NCI-H82 treated with DMSO at 0.1 percent for 48 hours (cell line): ENCODE data around the gene MXD4.
A peak's percentile ranks its signal among the peaks of the same experiment; 100 is the strongest.
"Not testable (repeated sequence)": the region's sequence is repeated elsewhere in the genome, so short reads cannot be mapped to it uniquely, and the experiment has no call there.

Experiments used
- DNase-seq: peaks from one replicate; lab custom pipeline; 2025; ENCODE audit not compliant: unreplicated experiment; lab: John Stamatoyannopoulos, UW

Gene MXD4

GRCh38 chr4:2241003-2241402 is 20.9 kb downstream of the MXD4 start:
- DNase-seq, result no peak

- no peak for DNase-seq
These were observed 24.8 kb downstream of the MXD4 start for GRCh38 chr4:2236944-2237666.

GRCh38 chr4:2231082-2231481 is 30.8 kb downstream of the MXD4 start:
- DNase-seq, result no peak

GRCh38 chr4:2226261-2226660 is 35.6 kb downstream of the MXD4 start:
- no peak for DNase-seq

- no peak for DNase-seq
These were observed 39.1 kb downstream of the MXD4 start for GRCh38 chr4:2222838-2223237.

- not testable (repeated sequence) for DNase-seq
These were observed 40.5 kb downstream of the MXD4 start for GRCh38 chr4:2221378-2221777.

- DNase-seq, result peak; percentile 14
These were observed 41.8 kb downstream of the MXD4 start for GRCh38 chr4:2220016-2220630.

- no peak for DNase-seq
These were observed 42.6 kb downstream of the MXD4 start for GRCh38 chr4:2219233-2219760.

GRCh38 chr4:2218436-2218835 is 43.5 kb downstream of the MXD4 start:
- DNase-seq, result no peak

GRCh38 chr4:2217726-2218125 is 44.2 kb downstream of the MXD4 start:
- no peak for DNase-seq

GRCh38 chr4:2212831-2213230 is 49.1 kb downstream of the MXD4 start:
- no peak for DNase-seq

- DNase-seq, result not testable (repeated sequence)
These were observed 59.1 kb downstream of the MXD4 start for GRCh38 chr4:2202789-2203188.
